ENCODE data around the gene OR5L1.

The OR5L1 gene

DNA sequence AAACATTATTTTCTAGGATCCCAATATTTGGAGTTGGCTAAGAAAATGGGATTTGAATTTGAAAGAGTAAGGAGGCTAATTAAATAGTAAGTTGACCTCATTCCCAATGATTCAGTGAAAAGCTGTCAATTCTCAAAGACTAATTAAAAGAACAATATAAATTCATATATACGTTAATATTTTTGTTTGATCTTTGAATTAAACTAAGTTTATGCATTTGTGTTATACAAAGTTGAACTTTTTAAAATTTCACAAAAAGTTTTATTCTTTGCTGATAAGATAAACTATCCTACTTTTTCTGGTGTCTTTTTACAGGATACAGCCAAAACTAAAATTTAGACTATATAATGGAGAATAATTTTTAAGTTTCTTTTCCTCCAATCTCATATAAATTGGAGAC, at the start of gene OR5L1:
Gene OR5L1 (plus strand): TSS at position 301 of the 400 bp plus-strand sequence. CDS start 100 bp downstream, outside the sequence.
- no peak for DNase-seq

DNA sequence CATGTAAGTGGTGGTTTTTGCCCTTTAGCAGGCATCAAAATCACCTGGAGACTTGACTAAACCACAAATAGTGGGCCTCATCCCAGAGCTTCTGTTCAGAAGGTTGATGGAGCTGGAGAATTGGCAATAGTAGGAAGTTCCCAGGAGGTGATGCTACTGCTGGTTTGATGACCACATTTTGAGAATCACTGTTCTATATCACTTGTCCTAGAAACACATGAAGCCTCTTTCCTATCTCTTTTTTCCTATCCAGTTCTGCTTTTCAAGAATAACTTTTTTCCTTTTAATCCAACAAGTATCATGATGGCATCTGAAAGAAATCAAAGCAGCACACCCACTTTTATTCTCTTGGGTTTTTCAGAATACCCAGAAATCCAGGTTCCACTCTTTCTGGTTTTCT, 38.0 kb upstream of the OR5L1 start, which contains the start of gene OR5D13:
Gene OR5D13 (plus strand): TSS at position 301 of the 400 bp plus-strand sequence. CDS start 0 bp downstream, at position 301.
- DNase-seq = no peak

DNA sequence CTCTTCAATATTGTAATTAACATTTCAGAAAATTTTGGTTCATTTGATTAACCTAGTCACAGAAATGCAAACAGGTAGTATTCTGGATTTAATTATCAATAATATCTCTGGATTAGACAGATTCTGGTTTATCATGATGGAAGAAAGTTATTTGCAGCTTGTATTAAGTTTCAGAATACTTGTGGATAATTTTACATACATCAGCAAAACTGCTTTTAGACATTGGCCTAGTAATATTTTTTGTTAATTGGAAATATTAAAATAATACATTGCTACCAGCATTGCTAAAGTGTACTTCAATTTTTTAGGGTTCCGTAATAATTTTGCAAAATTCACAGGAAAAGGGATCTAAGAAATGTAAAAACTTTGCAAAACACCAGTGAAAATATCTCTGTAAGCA, 19.6 kb upstream of the OR5L1 start:
- no peak for DNase-seq

DNA sequence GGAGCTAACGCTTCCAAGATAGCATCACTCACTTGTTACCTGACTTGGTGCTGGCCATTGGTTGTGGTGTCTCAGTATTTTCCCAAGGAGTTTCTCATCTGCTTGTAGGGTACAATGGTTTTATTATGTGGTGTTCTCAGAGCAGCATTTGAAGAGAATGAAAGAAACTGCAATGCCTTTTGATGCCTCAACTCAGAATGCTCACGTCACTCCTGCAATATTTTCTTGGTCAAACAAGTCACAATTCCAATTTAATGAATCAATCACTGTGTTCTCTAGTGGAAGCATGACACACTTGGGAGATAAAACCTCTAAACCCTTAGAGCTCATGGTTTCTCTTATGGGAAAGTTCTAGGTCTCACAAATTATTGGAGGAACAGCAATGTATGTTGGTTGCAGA, 17.8 kb upstream of the OR5L1 start:
- no peak for DNase-seq

DNA sequence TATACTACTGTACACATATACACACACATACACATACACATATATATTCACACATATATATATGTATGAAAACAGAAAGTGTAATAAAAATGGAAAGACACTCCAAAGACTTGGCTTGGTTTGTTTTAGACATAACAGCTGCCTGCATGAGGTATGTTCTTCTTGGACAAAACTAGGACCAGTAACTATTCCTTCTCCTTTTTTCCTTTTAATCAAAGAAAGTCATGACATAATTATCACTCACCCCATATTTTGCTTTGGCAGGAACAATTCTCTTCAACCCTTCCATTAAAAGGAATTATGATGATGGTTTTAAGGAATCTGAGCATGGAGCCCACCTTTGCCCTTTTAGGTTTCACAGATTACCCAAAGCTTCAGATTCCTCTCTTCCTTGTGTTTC, 15.9 kb upstream of the OR5L1 start, which contains the start of gene OR5D14:
Gene OR5D14 (plus strand): TSS at position 301 of the 400 bp plus-strand sequence. CDS start 0 bp downstream, at position 301.
- DNase-seq = no peak

DNA sequence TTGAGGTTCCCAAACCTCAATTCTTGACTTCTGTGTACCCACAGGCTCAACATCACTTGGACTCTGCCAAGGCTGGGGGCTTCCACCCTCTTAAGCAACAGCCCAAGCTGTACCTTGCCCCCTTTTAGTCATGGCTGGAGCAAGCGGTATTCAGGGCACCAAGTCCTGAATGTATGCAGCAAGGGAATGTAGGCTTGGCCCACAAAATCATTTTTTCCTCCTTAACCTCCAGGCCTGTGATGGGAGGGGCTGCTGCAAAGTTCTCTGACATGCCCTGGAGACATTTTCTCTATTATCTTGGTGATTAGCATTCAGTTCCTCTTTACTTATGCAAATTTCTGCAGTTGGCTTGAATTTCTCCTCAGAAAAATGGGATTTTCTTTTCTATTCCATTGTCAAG, 4.9 kb upstream of the OR5L1 start:
- DNase-seq = no peak

DNA sequence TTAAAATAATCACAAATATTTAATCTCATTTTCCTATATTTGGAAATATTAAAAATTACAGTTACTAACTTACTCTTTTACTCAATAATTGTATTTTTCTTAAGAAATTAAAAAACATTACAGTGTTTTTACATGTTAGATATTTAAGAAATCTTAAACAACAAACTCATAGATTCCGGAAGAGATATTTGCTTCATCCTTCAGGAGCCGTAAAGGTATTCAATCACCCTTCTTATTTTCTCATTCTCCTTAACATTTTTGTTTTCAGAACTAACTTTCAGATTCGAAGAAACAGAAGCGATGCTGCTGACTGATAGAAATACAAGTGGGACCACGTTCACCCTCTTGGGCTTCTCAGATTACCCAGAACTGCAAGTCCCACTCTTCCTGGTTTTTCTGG, 8.2 kb downstream of the OR5L1 start, which contains the start of gene OR5D18:
Gene OR5D18 (plus strand): TSS at position 301 of the 400 bp plus-strand sequence. CDS start 0 bp downstream, at position 301.
- DNase-seq = no peak

DNA sequence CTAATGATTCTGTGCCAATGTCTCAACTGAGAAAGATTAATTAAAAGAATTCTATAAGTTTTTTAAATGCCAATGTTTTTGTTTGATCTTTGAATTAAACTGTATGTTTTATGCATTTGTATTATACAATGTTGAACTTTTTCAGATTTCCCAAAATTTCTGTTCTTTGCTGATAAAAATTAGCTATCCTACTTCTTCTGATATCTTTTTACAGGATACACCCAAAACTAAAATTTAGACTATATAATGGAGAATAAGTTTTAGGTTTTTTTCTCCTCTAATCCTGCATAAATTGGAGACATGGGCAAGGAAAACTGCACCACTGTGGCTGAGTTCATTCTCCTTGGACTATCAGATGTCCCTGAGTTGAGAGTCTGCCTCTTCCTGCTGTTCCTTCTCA, 15.8 kb downstream of the OR5L1 start, which contains the start of gene OR5L2:
Gene OR5L2 (plus strand): TSS at position 301 of the 400 bp plus-strand sequence. CDS start 0 bp downstream, at position 301.
- no peak for DNase-seq

DNA sequence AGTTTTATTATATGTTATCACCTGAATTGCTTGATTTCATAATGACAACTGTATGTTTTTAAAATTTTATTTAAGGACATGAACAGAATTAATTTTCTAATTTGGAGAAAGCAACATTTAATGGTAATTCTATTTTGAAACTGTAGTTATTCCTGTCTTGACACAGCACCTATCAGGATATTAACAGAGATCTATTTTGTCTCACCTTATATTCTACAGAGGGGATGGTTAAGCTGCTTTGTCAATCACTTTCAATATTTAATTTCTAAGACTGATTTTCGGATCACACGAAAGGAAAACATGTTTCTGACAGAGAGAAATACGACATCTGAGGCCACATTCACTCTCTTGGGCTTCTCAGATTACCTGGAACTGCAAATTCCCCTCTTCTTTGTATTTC, 27.3 kb downstream of the OR5L1 start, which contains the start of gene OR5D16:
Gene OR5D16 (plus strand): TSS at position 301 of the 400 bp plus-strand sequence. CDS start 0 bp downstream, at position 301.
- DNase-seq = no peak

DNA sequence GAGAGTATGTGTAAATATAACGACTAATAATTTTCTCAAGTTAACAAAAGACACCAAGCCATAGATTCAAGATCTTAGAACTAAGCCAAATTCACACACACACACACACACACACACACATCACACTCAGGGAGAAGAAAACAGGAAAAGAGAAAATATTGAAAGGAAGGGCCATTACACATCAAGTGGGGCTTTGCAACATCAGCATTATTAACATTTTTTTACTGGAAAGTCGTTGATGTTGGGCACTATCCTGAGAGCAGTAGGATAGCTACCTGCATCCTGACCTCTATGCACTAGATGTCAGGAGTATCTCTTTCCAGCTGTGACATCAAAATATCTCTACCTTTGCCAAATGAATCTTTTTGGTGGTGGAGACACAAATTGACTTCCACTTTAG, 36.3 kb downstream of the OR5L1 start:
- no peak for DNase-seq

DNA sequence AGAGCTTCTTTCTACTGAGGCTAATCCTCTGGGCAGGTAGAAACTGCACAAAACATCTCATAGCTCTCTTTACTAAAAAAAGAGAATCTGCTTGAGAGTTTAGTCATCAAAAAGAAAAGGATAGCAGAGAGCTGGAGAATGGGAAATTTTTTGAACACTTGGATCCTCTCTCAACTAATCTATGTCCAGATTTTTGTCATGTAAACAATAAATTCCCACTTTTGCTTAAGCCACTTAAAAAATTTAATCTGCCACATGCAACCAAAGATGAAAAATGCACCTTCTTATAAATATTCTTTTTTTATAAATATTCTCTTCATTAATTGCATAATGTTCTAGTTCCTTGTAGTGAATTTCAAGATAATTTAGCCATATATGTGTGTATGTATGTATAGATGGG, 37.9 kb downstream of the OR5L1 start:
- no peak for DNase-seq

DNA sequence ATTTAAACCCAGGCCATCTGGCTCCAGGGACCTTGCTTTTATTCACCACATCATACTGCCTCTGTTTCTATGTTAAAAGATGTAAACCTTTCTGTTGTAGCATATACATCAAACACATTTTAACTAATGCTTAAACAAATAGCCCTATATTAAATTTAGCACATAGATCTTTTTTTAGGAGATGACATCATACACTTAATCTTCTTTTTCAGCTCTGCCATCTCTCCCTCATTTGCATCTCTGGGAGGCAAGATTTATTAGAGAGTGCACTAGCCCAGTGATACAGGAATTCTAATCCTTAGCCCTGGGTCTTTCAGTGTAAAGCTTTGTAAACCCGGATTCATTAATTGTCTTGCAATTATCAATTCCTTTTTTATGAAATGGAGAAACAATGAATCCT, 41.0 kb downstream of the OR5L1 start:
- DNase-seq = no peak

DNA sequence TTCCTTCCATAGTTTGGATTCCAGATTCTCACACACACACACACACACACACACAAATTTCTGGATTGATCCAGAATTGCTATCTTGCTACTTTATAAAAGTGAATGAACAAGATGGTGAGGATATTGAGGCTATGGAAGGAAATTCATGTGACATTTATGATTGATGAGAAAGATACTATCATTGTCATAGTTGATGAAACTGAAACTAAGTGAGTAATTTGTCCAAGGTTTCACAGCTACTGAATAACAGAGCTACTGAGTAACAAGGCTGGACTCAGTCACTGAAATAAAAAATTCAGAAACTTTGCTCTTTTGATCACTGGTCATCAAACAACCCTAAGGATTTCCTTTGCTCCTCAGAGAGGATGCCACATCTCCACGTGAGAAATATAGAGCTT, 43.5 kb downstream of the OR5L1 start:
- no peak for DNase-seq

Measured in Kasumi-1 (cell line).